Putamen (tissue), 1 donor: ENCODE measurements around the gene MAGI3.
"Not testable (repeated sequence)": the region's sequence is repeated elsewhere in the genome, so short reads cannot be mapped to it uniquely, and the experiment has no call there.

Experiments
- DNase-seq: peaks from one replicate; pipeline ENCODE4 v3.0.0-alpha.2; 2016; ENCODE audit warnings: low spot score

MAGI3 gene

GRCh38 chr1:113442131-113442530 is 51.8 kb downstream of the MAGI3 start:
- no peak for DNase-seq

GRCh38 chr1:113444857-113445256 is 54.5 kb downstream of the MAGI3 start:
- no peak for DNase-seq

DNA sequence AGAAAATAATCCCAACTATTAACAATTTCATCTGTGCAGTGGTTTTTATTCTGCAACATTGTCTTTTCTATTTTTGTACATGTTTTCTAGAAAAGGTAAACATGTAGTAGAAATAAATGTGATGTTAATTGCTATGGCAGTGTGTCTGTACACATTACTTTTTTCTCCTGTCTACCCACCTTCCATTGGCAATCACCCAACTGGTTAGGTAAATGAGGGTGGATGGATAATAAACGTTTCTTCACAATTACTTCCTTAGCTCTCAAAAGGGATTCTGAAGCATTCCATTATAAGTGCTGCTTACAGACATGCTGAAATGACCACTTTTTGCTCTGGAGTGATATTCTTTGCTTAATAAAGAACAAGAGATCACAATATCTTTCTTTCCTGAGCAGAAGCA is 61.4 kb downstream of the MAGI3 start:
- no peak for DNase-seq

DNA sequence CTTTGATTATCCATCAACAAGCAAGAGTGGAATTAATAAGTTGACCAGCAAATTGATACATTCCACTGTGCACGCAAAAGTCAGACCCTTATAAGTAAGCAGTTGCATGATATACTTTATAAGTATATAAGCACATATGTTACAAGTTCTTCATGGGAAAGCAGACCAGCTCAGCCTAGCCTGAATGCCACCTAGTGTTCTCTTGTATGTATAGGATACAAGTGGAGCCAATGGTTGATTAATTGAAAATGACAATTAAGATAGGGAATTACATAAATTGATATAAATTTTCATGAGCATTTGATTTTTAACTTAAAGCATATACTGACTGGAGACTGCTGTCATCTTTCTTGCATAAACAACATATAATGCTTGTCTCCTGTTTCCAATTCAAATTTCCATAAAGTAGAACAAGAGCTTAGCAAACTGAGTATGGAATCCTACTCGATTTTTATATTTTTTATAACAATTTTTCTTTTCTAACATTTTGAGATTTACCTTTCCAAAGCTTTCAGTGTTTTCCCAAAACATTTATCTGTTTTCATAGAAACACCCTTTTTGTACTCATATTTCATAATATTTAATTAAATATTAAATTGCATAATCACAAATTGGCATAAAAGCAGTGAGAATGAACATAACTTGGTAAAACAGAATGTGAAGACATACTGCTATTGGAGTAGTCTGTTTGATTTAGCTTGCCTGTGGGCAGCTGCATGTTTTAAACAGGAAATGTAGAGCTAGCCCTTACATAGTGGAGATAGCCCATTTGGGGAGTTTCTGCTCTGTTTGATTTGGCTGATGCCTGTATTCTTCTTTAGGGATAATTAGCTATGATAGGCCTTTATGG is 62.8 kb downstream of the MAGI3 start:
- no peak for DNase-seq

DNA sequence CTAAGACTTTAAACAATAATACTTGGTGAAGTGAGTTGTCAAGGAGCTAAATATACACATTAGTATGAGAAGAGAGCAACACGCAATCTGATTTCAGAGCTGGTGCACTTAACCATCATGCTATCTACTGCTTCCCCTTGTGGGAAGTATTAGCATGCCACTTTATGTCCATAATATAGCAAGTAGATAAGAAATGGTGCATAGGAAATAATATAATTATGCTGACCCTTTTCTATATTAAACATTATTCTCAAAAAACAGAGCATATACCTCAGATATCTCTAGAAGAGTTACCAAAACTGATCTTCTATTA is 63.4 kb downstream of the MAGI3 start:
- DNase-seq, result no peak

DNA sequence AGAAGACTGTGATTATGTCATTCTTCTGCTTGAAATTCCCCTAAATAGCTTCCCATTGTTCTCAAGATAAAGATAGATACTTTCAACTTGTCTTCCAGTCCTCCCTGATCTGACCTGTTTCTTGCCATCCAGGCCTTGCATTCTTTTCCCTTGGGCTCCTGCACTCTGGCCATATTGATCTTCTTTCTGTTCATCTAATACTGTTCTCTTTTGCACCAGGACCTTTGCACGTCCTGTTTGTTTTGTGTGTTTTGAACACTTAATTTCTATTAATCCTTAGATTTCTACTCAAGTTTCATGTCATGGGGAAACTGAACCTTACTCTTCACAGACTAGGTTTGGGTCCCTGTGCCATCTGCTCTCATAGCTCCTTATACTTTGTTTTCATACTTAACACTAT is 65.1 kb downstream of the MAGI3 start:
- DNase-seq, result no peak

DNA sequence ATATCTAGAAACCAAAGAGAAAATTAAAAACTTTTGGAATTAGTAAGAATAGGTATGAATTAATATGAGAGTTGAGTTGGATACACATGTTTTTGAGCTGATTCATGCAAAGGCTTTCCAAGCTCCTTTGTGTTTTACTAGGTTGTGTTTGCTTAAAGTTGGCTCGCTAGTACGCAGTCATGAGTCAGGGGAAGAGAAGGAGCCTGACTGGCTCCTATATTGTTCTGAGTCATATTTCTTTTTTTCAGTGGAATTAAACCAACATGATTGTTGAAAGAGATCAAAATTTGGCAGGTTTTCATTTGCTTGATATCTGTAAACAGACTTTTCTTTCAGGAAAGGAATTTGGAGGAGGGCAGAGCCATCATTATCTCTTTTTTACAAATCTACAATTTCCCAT is 66.7 kb downstream of the MAGI3 start:
- DNase-seq, result no peak

DNA sequence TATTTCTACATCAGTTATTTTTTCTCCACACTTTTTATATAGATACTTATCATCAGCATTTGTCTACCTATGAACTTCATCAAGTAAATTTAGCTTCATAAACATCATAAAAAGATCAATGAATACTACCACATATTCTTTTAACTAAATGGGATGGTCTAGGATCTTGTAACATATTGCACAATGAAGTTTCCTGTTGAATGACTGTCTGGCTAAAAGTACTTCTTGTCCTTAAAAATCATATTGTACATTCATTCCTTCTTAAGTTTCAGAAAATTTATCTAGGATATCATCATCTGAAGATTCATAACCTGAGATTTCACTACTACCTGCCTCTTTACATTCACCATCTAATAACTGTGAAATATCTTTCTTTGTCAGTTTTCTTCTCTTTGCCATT is 69.0 kb downstream of the MAGI3 start:
- no peak for DNase-seq

- no peak for DNase-seq
Measured at GRCh38 chr1:113467991-113468390, 77.7 kb downstream of the MAGI3 start.

- not testable (repeated sequence) for DNase-seq
Measured at GRCh38 chr1:113478427-113479195, 88.3 kb downstream of the MAGI3 start.

GRCh38 chr1:113479713-113480676 is 89.7 kb downstream of the MAGI3 start:
- DNase-seq, result no peak

GRCh38 chr1:113485131-113485530 is 94.8 kb downstream of the MAGI3 start:
- DNase-seq, result not testable (repeated sequence)

DNA sequence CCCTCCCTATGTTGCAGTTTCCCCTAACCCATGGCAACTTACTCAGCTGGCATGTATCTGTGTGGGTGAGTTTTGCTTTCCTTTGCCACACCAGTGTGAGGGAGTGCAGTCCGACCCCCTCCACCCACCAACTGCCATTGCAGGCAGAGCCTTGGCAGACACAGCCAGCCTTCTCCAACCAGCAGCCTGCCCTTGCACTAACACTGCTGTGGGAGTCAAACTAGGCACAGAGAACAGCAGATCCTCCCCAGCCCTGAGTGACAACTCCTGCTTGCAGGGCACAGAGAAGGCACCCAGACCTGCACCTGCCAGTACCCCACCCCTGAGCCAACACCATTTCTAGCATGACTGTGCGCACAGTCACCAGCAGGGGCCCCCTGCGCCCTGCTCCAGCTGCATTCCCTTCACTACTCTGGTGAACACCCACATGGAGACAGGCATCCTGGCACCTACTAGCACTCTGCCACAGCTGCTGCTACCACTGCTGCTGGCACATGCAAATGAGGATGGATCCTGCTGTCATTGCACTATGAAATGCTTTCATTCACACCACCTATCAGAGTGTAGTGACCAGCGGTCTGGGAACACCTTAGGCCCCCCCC is 98.4 kb downstream of the MAGI3 start:
- no peak for DNase-seq

DNA sequence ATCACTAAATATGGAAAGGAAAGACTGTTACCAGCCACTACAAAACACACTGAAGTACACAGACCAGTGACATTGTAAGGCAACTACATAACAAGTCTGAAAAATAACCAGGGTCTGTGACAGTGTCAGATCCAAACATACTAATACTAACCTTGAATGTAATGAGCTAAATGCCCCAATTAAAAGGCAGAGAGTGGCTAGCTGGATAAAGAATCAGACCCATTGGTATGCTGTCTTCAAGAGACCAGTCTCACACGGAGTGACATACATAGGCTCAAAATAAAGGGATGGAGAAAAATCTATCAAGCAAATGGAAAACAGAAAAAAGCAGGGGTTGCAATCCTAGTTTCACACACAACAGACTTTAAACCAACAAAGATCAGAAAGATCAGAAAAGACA is 100.1 kb downstream of the MAGI3 start:
- no peak for DNase-seq

- no peak for DNase-seq
Measured at GRCh38 chr1:113493533-113493932, 103.2 kb downstream of the MAGI3 start.

DNA sequence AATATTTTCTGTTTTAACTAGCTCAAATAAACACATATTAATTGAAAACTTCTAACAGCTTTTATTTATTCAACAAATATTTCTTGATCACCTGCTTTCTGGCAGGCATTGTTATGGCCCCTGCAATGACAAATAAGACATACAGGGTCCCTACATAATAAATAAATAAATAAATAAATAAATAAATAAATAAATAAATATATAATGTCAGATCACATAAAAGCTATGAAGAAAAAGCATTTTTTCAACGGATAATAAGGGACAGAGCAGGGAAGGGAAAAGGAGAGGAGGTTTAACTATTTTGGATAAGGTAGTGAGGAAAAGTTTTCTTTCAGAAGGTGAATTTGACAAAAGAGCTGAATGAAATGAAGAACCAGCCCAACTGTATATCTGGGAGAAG is 115.0 kb downstream of the MAGI3 start:
- no peak for DNase-seq

DNA sequence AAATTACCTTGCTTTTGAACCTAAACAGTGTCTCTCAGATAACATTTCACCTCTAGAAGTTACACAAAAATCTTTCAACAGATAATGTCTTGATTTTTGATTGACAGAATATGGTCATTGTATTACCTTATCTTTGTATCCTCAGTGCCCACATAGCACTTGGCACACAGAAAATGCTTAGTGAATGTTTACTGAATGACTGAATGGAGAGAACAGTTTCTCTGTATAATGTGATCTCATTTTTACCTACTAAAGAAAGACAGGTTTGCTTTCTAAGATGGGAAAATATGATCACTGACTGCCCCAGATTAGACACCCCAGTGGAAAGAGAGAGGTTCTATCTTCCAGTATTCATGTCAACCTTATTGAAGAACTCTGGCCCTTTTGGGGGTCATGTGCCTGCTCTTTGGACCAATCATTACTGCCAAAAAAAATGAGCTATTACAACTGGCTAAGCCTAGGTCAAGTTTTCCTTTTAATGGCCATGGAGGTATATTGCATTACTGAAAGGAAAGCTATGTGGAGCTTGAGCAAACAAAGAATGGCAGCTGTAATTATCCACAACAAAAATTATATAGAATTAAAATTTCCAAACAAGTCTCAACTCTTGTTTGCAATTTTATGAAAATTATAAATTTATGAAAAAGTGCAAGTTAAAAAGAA is 117.4 kb downstream of the MAGI3 start:
- DNase-seq, result no peak

DNA sequence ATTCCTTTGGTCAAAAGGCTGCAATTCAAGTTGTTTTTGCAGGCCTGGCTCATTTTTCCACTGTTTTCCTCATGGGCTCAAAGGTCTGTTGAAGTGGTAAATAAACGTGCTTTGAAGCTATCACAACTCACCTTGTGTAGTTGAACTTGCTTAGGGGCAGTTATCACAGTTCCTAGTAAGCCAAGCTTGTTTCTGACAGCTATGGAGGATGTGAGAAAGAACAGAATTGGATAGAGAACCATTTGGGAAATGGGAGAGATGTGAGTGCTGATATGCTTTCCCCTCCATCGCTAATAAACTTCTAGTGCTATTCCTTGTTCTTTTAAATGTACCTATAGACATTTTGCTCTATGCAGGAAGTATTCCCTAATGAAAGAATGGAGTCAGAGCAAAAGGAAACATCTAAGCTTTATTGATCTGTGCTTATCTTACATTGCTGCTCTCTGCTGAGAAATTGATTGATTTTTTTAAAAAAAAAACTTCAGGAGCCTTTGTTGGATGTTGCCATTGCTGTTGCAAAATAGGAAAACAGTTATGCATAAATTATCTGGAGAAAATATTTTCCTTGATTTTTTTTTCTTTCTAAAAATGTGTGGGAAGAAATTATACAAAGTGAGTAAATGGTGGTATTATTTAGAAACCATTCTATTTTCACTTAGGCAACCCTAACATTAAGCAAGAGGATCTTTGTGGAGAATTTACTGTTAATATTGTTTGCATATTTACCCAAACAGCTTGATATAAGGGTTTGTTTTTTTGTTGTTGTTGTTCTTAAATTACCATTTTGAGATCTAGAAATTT is 118.2 kb downstream of the MAGI3 start:
- no peak for DNase-seq

- not testable (repeated sequence) for DNase-seq
Measured at GRCh38 chr1:113509766-113510165, 119.5 kb downstream of the MAGI3 start.

DNA sequence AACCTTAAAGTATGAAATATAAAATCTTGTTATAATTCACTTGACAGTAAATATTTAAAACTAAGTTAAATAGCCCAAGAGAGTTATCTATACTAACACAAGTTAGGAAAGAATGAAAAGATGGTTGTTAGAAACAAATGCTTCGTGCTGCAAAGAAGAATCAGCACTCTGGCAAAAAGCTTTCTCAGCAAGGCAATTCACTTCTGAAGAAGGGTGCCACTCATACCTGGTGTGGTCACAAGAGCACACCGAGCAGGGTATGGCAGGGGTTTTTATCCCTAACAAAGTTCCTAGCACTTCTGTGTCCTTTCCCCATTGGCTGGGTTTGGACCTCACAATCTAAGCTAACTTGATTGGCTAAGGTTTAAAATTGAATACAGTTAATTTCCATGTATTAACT is 121.0 kb downstream of the MAGI3 start:
- no peak for DNase-seq

DNA sequence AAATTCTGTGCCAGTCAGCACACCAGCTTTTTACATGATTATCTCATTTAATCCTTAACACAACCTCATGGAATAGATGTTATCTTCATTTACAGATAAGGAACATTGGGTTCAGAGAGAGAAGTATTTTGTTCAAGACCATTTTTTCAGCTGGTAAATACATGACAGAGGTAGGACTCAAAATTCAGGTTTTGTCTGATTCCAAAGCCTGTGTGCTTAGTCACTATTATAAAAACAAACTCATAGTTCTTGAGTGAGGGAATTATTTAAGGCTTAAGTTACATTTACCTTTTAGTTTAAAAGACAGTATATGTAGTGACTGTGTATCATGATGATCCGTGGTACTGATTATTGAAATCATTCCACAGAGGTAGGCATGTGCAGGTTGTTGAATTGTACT is 125.2 kb downstream of the MAGI3 start:
- DNase-seq, result no peak
